IPS-18a (cell line): ENCODE data around the gene CAMK4.

Source experiments
- H3K27ac ChIP-seq: one replicate; pipeline ENCODE4 v1.5.1; 2013; ENCODE audit warnings: low read length
- H3K27me3 ChIP-seq: one replicate; pipeline ENCODE4 v1.6.1; 2013; ENCODE audit warnings: mild to moderate bottlenecking, low read length; ENCODE audit not compliant: control insufficient read depth, insufficient read depth
- H3K36me3 ChIP-seq: one replicate; pipeline ENCODE4 v1.6.1; 2013; ENCODE audit warnings: low read depth, low read length; ENCODE audit not compliant: control insufficient read depth
- H3K4me1 ChIP-seq: one replicate; pipeline ENCODE4 v1.6.1; 2013; ENCODE audit warnings: low read depth, low read length; ENCODE audit not compliant: control insufficient read depth
- H3K4me3 ChIP-seq: one replicate; pipeline ENCODE4 v1.5.1; 2013; ENCODE audit warnings: low read length
- H3K9ac ChIP-seq: one replicate; pipeline ENCODE4 v1.6.1; 2013; ENCODE audit warnings: mild to moderate bottlenecking, low read length, moderate library complexity
- H3K9me3 ChIP-seq: one replicate; pipeline ENCODE4 v1.6.1; 2013; ENCODE audit warnings: low read depth, low read length; ENCODE audit not compliant: control insufficient read depth

CAMK4 gene

GRCh38 chr5:111223787-111224560, at the start of gene CAMK4:
Gene CAMK4, plus strand, starts transcription at chr5:111224384. Its CDS starts 100 bp downstream, at chr5:111224484.
- peak within 1 kb of the TSS; percentile 57 for H3K9ac ChIP-seq
- no peaks in the 10 kb centered on the region for H3K36me3 ChIP-seq
- peak within 1 kb of the TSS; percentile 78 for H3K4me3 ChIP-seq
- no peaks in the 10 kb centered on the region for H3K9me3 ChIP-seq
- peaks cover 27% of the 10 kb centered on the region for H3K27me3 ChIP-seq
- H3K4me1 ChIP-seq = peaks cover 11% of the 10 kb centered on the region
- H3K27ac ChIP-seq = no peak within 1 kb of the TSS

DNA sequence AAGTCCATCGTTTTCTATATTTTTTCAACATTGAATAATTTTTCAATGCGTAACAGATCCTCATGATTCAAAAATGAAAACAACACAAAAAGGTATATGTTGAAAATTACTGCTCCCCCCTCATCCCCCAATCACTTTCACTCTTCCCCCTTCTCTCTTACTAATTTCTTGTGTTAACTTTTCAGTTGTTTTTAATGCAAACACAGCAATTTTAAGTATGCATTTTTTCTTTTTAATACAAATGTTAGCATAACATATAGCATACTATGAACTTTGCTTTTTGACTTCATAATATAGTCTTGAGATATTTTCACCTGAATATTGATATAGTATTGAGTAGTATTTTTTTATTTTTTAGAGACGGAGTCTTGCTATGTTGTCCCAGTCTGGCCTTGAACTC, 41.1 kb upstream of the CAMK4 start:
- H3K9me3 ChIP-seq = no peaks in the 10 kb centered on the region

GRCh38 chr5:111187079-111187478, 37.1 kb upstream of the CAMK4 start:
- Histone ChIP-seq H3K4me3 (no peak overlapping the region), H3K27ac (no peak overlapping the region), H3K9me3 (no peaks in the 10 kb centered on the region), H3K27me3 (no peaks in the 10 kb centered on the region), H3K36me3 (no peaks in the 10 kb centered on the region), H3K4me1 (peaks cover 5% of the 10 kb centered on the region), H3K9ac (no peak overlapping the region)

More for the DNA sequence above, 41.1 kb upstream of the CAMK4 start:
- H3K4me1 ChIP-seq = no peaks in the 10 kb centered on the region
- no peak overlapping the region for H3K4me3 ChIP-seq
- H3K9ac ChIP-seq = no peak overlapping the region
- H3K27ac ChIP-seq = no peak overlapping the region
- H3K27me3 ChIP-seq = no peaks in the 10 kb centered on the region
- no peaks in the 10 kb centered on the region for H3K36me3 ChIP-seq

DNA sequence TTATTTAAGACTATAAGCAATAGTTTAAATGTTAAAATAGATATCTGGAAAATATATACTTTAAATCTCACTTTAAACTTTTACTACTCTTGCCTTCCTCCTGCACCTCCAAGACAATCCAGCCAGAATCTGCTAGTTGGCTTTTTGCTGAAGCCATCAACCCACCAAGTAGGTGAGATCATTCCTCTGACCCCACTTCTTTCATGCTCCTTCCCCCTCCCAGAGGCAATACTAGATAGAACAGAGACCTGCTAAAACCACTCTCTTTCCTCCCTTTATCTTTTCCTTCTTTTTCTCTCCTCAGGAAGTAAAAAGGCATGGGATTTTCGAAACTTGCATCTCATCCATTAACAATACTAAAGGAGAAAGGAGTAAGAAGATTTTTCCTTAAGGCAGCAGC, 30.1 kb upstream of the CAMK4 start:
- no peaks in the 10 kb centered on the region for H3K27me3 ChIP-seq
- H3K9me3 ChIP-seq = no peaks in the 10 kb centered on the region
- peaks cover 5% of the 10 kb centered on the region for H3K4me1 ChIP-seq
- H3K4me3 ChIP-seq = no peak overlapping the region
- no peaks in the 10 kb centered on the region for H3K36me3 ChIP-seq
- H3K9ac ChIP-seq = no peak overlapping the region
- H3K27ac ChIP-seq = no peak overlapping the region

GRCh38 chr5:111194925-111195324, 29.3 kb upstream of the CAMK4 start:
- no peak overlapping the region for H3K27ac ChIP-seq
- peaks cover 8% of the 10 kb centered on the region for H3K4me1 ChIP-seq
- no peak overlapping the region for H3K9ac ChIP-seq
- no peaks in the 10 kb centered on the region for H3K36me3 ChIP-seq
- H3K27me3 ChIP-seq = no peaks in the 10 kb centered on the region
- H3K4me3 ChIP-seq = no peak overlapping the region
- H3K9me3 ChIP-seq = no peaks in the 10 kb centered on the region

- Histone ChIP-seq H3K27me3 (no peaks in the 10 kb centered on the region), H3K4me1 (peaks cover 3% of the 10 kb centered on the region), H3K9ac (no peak overlapping the region), H3K9me3 (no peaks in the 10 kb centered on the region), H3K36me3 (no peaks in the 10 kb centered on the region), H3K4me3 (no peak overlapping the region), H3K27ac (no peak overlapping the region)
Measured at GRCh38 chr5:111197523-111197922, 26.7 kb upstream of the CAMK4 start.

GRCh38 chr5:111198281-111198966, 25.8 kb upstream of the CAMK4 start:
- no peaks in the 10 kb centered on the region for H3K27me3 ChIP-seq
- no peaks in the 10 kb centered on the region for H3K36me3 ChIP-seq
- no peak overlapping the region for H3K4me3 ChIP-seq
- no peak overlapping the region for H3K27ac ChIP-seq
- H3K9ac ChIP-seq = no peak overlapping the region
- no peaks in the 10 kb centered on the region for H3K9me3 ChIP-seq
- H3K4me1 ChIP-seq = peaks cover 3% of the 10 kb centered on the region

- H3K27ac ChIP-seq = no peak overlapping the region
- peaks cover 3% of the 10 kb centered on the region for H3K4me1 ChIP-seq
- no peaks in the 10 kb centered on the region for H3K9me3 ChIP-seq
- no peak overlapping the region for H3K9ac ChIP-seq
- no peaks in the 10 kb centered on the region for H3K36me3 ChIP-seq
- H3K4me3 ChIP-seq = no peak overlapping the region
- H3K27me3 ChIP-seq = no peaks in the 10 kb centered on the region
Measured at GRCh38 chr5:111200828-111201227, 23.4 kb upstream of the CAMK4 start.

GRCh38 chr5:111201705-111202104, 22.5 kb upstream of the CAMK4 start:
- H3K4me3 ChIP-seq = no peak overlapping the region

DNA sequence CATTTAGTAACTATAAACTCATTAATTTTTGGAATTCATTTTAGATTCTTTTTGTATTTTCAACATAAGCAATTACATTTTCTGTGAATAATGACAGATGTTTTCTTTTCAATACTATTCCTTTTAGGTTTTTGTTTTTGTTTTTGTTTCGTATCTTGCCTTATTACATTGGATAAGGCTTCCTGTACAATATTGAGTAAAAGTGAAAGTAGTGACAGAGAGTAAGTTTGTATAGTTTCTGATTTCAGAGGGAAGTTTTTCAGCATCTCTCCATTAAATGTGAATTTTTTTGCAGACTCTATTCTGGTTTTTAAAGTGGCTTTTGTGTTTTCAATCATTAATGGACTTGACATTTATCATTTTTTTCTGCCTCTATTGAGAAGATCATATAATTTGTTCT, 12.8 kb upstream of the CAMK4 start:
- Histone ChIP-seq H3K36me3 (no peaks in the 10 kb centered on the region), H3K9ac (no peak overlapping the region), H3K27me3 (no peaks in the 10 kb centered on the region), H3K4me3 (no peak overlapping the region), H3K4me1 (peaks cover 7% of the 10 kb centered on the region), H3K9me3 (no peaks in the 10 kb centered on the region), H3K27ac (no peak overlapping the region)

More at GRCh38 chr5:111201705-111202104, 22.5 kb upstream of the CAMK4 start:
- Histone ChIP-seq H3K27me3 (no peaks in the 10 kb centered on the region), H3K27ac (no peak overlapping the region), H3K9me3 (no peaks in the 10 kb centered on the region), H3K9ac (no peak overlapping the region), H3K4me1 (peaks cover 3% of the 10 kb centered on the region), H3K36me3 (no peaks in the 10 kb centered on the region)

- Histone ChIP-seq H3K9me3 (no peaks in the 10 kb centered on the region), H3K4me1 (peaks cover 8% of the 10 kb centered on the region), H3K9ac (no peak overlapping the region)
Measured at GRCh38 chr5:111214052-111214742, 10.0 kb upstream of the CAMK4 start.

More at GRCh38 chr5:111214052-111214742, 10.0 kb upstream of the CAMK4 start:
- H3K4me3 ChIP-seq = peak overlapping the region; percentile 2
- H3K27ac ChIP-seq = no peak overlapping the region
- no peaks in the 10 kb centered on the region for H3K27me3 ChIP-seq
- H3K36me3 ChIP-seq = no peaks in the 10 kb centered on the region
